MCF 10A (cell line): ENCODE measurements around the gene UNC79. TPM values are rescaled to one million over a fixed set of nuclear protein-coding genes. Genes with fewer than 3 reads are reported as not detected.

Experiments used
- BruUV-seq: library from RNA; stranded (reverse); fragments of 400-500 nt; replicated peaks from 2 replicates; lab custom pipeline; 2021; lab: Mats Ljungman, UMichigan
- CTCF ChIA-PET: fragments of 300-600 bp; sonication (Branson Sonifier 250); formaldehyde crosslinking; extraction: SDS; loops from one replicate; lab custom pipeline; 2021; ENCODE audit warnings: antibody characterized with exemption, inconsistent platforms; lab: Yijun Ruan, JAX
- POLR2A ChIA-PET: fragments of 300-600, 350-650 bp; sonication (Branson Sonifier 250); formaldehyde crosslinking; extraction: SDS; loops from one replicate; lab custom pipeline; 2020; ENCODE audit warnings: antibody characterized with exemption, inconsistent platforms; lab: Yijun Ruan, JAX
- DNase-seq: peaks from one replicate; pipeline ENCODE4 v3.0.0-alpha.2; 2018; ENCODE audit not compliant: unreplicated experiment
- H3K27ac Mint-ChIP-seq: one replicate; pipeline ENCODE4 v1.8.0; 2022; ENCODE audit warnings: mild to moderate bottlenecking, low read depth, mixed read lengths; ENCODE audit not compliant: unreplicated experiment
- H3K27me3 Mint-ChIP-seq: one replicate; pipeline ENCODE4 v1.8.0; 2022; ENCODE audit warnings: mixed read lengths; ENCODE audit not compliant: insufficient read depth, unreplicated experiment
- H3K36me3 Mint-ChIP-seq: one replicate; pipeline ENCODE4 v1.8.0; 2022; ENCODE audit warnings: mild to moderate bottlenecking, moderate library complexity, mixed read lengths; ENCODE audit not compliant: insufficient read depth, unreplicated experiment
- H3K4me1 Mint-ChIP-seq: one replicate; pipeline ENCODE4 v1.8.0; 2022; ENCODE audit warnings: mixed read lengths; ENCODE audit not compliant: insufficient read depth, unreplicated experiment
- H3K4me3 Mint-ChIP-seq: one replicate; pipeline ENCODE4 v1.8.0; 2022; ENCODE audit warnings: mild to moderate bottlenecking, moderate library complexity, mixed read lengths; ENCODE audit not compliant: unreplicated experiment
- H3K9me3 Mint-ChIP-seq: one replicate; pipeline ENCODE4 v1.8.0; 2022; ENCODE audit warnings: mixed read lengths; ENCODE audit not compliant: unreplicated experiment
- intact Hi-C: fragments of 100-400 bp; cut with micrococcal nuclease; formaldehyde crosslinking; loops from 2 replicates; pipeline ENCODE4 v1.14.1; 2022
- total RNA-seq: library from RNA; stranded (reverse); gene quantifications from 2 replicates; pipeline ENCODE4 v1.2.3, GENCODE V29; 2022
- TF ChIP-seq, protein P1 (sequence below): fragments of 200-600 bp; IDR thresholded peaks from one replicate; pipeline ENCODE4 v1.8.0; 2022; ENCODE audit warnings: antibody characterized with exemption, mild to moderate bottlenecking; ENCODE audit not compliant: unreplicated experiment

The UNC79 gene
- total RNA-seq, 1 experiment from 2014 or later = 0.05 TPM

DNA sequence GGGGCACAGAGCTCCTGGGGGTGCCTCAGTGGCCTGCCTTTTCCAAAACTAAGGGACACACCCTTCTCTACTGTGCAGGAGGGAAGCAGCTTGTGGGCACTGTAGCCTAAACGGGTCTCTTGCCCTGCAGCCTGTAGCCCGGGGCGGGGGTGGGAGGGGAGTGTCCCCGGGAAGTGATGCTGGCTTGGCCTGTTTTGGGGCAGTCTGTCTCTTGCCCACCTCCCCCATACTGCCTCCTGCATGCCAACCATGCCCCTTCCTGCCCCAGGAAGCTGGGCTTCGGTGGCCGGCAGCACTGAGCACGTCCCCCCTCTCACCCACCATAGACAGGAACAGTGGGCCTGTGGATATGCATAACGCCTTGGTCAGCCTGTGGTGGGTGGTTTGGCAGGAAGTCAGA, 314.1 kb downstream of the UNC79 start:
- intact Hi-C loops = no loop called here
- H3K27ac Mint-ChIP-seq = no peak overlapping the region
- TF ChIP-seq, protein P1, sequence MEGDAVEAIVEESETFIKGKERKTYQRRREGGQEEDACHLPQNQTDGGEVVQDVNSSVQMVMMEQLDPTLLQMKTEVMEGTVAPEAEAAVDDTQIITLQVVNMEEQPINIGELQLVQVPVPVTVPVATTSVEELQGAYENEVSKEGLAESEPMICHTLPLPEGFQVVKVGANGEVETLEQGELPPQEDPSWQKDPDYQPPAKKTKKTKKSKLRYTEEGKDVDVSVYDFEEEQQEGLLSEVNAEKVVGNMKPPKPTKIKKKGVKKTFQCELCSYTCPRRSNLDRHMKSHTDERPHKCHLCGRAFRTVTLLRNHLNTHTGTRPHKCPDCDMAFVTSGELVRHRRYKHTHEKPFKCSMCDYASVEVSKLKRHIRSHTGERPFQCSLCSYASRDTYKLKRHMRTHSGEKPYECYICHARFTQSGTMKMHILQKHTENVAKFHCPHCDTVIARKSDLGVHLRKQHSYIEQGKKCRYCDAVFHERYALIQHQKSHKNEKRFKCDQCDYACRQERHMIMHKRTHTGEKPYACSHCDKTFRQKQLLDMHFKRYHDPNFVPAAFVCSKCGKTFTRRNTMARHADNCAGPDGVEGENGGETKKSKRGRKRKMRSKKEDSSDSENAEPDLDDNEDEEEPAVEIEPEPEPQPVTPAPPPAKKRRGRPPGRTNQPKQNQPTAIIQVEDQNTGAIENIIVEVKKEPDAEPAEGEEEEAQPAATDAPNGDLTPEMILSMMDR = no peak
- H3K9me3 Mint-ChIP-seq = peaks cover 8% of the 10 kb centered on the region
- peaks cover 9% of the 10 kb centered on the region for H3K27me3 Mint-ChIP-seq
- H3K36me3 Mint-ChIP-seq = peaks cover 5% of the 10 kb centered on the region
- no peaks in the 10 kb centered on the region for H3K4me1 Mint-ChIP-seq
- CTCF ChIA-PET = no interaction called here
- no peak for DNase-seq
- BruUV-seq = no TSS peak
- POLR2A ChIA-PET = no interaction called here
- no peak overlapping the region for H3K4me3 Mint-ChIP-seq

DNA sequence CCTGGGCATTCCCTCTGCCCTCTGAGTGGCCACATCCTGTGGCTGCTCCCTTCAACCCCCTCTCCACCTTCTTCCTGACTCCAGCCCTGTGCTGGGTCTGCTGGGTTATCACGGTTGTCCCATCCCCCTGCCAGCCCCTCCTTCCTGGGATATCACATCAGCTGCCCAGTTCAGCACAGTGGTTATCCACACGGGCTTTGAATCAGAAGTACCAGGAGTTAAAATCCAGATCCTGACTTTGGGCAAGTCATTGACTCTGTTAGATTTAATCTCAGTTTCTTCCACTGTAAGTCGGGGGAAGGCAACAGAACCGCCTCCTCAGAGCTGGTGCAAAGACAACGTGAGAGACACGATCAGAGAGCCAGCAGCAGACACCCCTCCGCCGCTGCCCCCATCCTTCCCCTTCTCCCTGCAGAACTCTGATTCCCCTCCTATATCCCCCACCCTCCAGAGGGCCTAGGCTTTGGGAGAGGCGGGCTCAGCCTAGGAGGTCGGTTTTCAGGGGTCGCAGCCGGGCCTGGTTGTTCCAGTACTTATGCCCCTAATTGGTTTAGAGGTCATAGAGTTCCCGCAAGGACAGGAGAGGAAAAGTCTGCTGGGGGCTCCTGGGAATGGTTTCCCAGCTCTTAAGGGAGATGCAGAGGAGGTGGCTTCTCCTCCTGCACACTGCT, 315.0 kb downstream of the UNC79 start:
- ChIA-PET CTCF (no interaction called here), POLR2A (no interaction called here)
- Mint-ChIP-seq H3K4me3 (no peak overlapping the region), H3K27ac (no peak overlapping the region), H3K36me3 (peaks cover 5% of the 10 kb centered on the region), H3K27me3 (peaks cover 9% of the 10 kb centered on the region), H3K9me3 (peaks cover 8% of the 10 kb centered on the region), H3K4me1 (no peaks in the 10 kb centered on the region)
- TF ChIP-seq, protein P1 = no peak
- no peak for DNase-seq
- intact Hi-C loops = no loop called here
- BruUV-seq = no TSS peak

DNA sequence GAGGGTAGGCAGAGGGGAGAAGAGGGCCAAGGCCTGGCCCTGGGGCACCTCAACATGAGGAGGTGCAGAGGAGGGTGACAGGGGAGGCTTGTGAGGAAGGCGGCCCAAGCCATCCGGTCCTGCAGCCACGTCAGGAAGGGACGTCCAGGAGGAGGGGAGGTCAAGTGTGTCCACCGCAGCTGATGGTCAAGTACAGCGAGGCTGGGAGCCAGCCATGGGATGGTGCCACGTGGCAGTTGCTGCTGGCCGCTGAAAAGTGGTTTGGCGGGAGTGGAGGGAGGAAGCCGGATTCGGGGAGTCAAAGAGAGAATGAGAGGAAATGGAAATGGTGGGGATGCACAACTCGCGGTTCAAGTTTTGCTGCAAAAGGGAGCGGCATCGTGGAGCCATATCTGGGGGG, 316.4 kb downstream of the UNC79 start:
- Mint-ChIP-seq H3K4me1 (no peaks in the 10 kb centered on the region), H3K36me3 (peaks cover 5% of the 10 kb centered on the region), H3K9me3 (peaks cover 8% of the 10 kb centered on the region), H3K27ac (no peak overlapping the region), H3K4me3 (no peak overlapping the region), H3K27me3 (peaks cover 2% of the 10 kb centered on the region)
- intact Hi-C loops = no loop called here
- BruUV-seq = no TSS peak
- no peak for DNase-seq
- TF ChIP-seq, protein P1 = no peak
- CTCF ChIA-PET = no interaction called here
- POLR2A ChIA-PET = no interaction called here

DNA sequence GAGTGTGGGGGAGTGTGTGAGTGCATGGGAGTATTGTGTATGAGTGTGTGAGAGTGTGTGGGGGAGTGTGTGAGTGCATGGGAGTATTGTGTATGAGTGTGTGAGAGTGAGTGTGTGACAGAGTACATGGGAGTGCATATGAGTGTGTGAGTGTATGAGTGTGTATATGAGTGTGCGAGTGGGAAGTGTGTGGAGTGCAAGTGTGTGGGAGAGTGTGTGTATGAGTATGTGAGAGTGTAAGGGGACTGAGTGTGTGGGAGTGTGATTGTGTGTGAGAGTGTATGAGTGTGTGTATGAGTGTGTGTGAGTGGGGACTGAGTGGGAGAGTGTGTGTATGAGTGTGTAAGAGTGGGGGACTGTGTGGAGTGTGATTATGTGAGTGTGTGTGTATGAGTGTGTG, 316.8 kb downstream of the UNC79 start:
- H3K9me3 Mint-ChIP-seq = peaks cover 8% of the 10 kb centered on the region
- TF ChIP-seq, protein P1 = no peak
- no peak for DNase-seq
- H3K4me1 Mint-ChIP-seq = no peaks in the 10 kb centered on the region
- no peak overlapping the region for H3K27ac Mint-ChIP-seq
- no TSS peak for BruUV-seq
- H3K4me3 Mint-ChIP-seq = no peak overlapping the region
- ChIA-PET CTCF (no interaction called here), POLR2A (no interaction called here)
- peaks cover 5% of the 10 kb centered on the region for H3K36me3 Mint-ChIP-seq
- intact Hi-C loops = no loop called here
- H3K27me3 Mint-ChIP-seq = no peaks in the 10 kb centered on the region
